GM13976 (cell line): ENCODE measurements around the gene C1orf74.
A peak's percentile ranks its signal among the peaks of the same experiment; 100 is the strongest.

Source experiments
- DNase-seq: peaks from one replicate; pipeline ENCODE4 v3.0.0; 2012; ENCODE audit warnings: low spot score
- CTCF ChIP-seq: IDR thresholded peaks from 2 replicates; pipeline ENCODE4 v1.5.1; 2012; ENCODE audit warnings: borderline replicate concordance, mild to moderate bottlenecking; ENCODE audit not compliant: insufficient read depth; ENCODE audit errors: extremely low read depth, missing control alignments, control extremely low read depth
- in situ Hi-C: fragments of 300-500 bp; cut with MboI; formaldehyde crosslinking; loops from one replicate; pipeline ENCODE4 v1.12.0; 2022; ENCODE audit warnings: low sequenced_read_pairs, mixed read lengths, inconsistent platforms; ENCODE audit not compliant: unreplicated experiment

Gene C1orf74

GRCh38 chr1:209815490-209815889 lies 31.1 kb upstream of the C1orf74 start:
- in situ Hi-C loops = no loop called here
- DNase-seq = no peak
- TF ChIP-seq CTCF = no peak

DNA sequence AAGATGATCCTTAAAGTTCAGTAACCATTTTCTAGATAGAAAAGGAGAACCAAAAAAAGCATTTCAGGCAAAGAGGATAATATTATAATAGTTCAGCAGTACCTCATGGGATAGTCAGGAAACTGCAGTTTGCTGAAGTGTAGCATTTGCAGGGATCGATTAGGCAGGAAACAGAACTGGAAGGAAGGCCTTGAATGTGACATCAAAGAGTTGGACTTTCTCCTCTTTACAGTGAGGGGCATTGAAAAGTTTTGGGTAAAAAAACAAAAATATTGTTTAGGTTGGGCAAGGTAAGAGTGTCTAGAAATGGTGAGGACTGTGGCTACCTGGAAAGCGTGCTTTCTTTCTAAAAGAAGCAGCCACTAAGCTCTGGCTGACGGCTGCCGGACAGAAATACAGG lies 29.5 kb upstream of the C1orf74 start:
- in situ Hi-C loops = no loop called here
- DNase-seq = no peak
- TF ChIP-seq CTCF = no peak

GRCh38 chr1:209810783-209811182 lies 26.4 kb upstream of the C1orf74 start:
- no peak for TF ChIP-seq CTCF
- no peak for DNase-seq
- in situ Hi-C loops = no loop called here

- in situ Hi-C loops = no loop called here
- TF ChIP-seq CTCF = no peak
- no peak for DNase-seq
Observed at GRCh38 chr1:209809611-209810010, 25.3 kb upstream of the C1orf74 start.

DNA sequence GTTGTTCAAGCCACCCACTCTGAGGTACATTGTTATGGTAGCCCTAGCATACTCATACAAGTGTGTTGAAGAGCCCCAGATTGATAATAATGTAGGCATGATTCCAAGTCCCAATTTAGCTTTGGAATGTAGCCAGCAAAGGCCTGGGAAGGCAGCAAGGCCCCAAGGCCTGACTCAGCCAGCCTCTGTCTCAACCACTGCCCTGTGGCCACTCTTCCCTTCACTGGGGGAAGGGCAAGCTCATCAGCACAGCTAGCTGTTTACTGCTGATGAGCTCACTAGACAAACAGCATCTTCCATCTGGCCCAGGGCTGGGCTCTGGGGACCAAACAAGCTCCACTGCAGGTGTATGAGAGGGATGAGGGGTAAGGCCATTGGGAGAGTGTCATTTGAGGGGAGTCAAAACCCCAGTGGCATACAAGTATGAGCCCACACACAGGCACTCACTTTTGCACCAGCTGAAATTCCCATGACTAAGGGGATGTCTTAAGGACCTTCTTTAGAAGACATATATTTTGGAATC lies 23.8 kb upstream of the C1orf74 start:
- TF ChIP-seq CTCF = no peak
- DNase-seq = no peak
- in situ Hi-C loops = no loop called here

- in situ Hi-C loops = no loop called here
- TF ChIP-seq CTCF = no peak
- DNase-seq = peak; percentile 32
Observed at GRCh38 chr1:209807509-209807908, 23.1 kb upstream of the C1orf74 start.
